ENCODE results near the gene RNF39.

DNA sequence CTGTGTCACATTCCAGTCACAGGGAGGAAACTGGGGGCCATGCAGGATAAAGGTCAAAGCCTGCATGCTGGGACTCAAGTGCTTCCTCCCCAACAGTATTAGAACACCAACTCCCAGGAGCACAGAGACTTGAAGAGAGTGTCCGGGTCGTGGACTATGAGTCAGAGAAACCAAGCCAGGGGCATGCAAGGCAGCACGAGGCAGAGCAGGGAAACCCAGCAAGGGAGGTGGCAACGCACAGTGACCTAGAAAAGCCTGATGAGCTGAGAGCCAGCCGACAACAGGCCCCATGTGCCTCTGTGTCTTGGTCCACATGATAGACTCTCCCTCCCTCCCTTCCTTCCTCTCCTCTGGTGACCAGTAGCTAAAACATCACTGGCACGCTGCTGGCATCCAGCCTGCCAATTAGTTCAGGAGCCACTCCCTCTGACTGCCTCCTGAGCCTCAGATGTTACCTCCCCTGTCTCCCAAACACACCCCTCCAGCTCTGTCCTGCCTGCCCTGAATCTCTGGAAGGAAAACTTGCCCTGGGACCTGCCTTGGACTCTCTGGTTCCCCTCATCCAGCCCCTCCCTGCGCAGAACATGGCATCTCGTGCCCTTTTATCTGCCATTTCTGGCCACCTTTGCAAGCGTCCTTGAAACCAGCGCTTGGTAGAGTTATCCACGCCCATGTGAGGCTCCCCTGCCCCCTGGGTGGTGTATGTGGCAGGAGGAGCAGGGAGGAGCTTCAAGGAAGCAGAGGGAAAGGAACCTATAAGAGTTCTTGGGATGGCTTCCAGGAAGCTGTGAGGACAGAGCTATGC is 16.2 kb upstream of the RNF39 start:
- TF ChIP-seq POLR2A (IDR thresholded peaks at IDR 0.05), result no peak
- TF ChIP-seq, protein P1, sequence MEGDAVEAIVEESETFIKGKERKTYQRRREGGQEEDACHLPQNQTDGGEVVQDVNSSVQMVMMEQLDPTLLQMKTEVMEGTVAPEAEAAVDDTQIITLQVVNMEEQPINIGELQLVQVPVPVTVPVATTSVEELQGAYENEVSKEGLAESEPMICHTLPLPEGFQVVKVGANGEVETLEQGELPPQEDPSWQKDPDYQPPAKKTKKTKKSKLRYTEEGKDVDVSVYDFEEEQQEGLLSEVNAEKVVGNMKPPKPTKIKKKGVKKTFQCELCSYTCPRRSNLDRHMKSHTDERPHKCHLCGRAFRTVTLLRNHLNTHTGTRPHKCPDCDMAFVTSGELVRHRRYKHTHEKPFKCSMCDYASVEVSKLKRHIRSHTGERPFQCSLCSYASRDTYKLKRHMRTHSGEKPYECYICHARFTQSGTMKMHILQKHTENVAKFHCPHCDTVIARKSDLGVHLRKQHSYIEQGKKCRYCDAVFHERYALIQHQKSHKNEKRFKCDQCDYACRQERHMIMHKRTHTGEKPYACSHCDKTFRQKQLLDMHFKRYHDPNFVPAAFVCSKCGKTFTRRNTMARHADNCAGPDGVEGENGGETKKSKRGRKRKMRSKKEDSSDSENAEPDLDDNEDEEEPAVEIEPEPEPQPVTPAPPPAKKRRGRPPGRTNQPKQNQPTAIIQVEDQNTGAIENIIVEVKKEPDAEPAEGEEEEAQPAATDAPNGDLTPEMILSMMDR (IDR thresholded peaks at IDR 0.05 in 4 of 5, conservative IDR thresholded peaks at IDR 0.05 in 1 of 5), result no peak
